Memory B cell (primary cell): ENCODE results near the gene SRP68.
"Not testable (repeated sequence)": the region's sequence is repeated elsewhere in the genome, so short reads cannot be mapped to it uniquely, and the experiment has no call there.

Source experiments
- ATAC-seq: fragments of 150-1000 bp; cut with Tn5 transposase; 2 replicates; pipeline ENCODE4 v1.10.0; 2021; ENCODE audit warnings: low read depth, mild to moderate bottlenecking, moderate library complexity
- DNase-seq, 2 donors: peaks; one replicate each; pipeline ENCODE4 v3.0.0; 2022; ENCODE audit warnings: low spot score in 2 of 2
- H3K27ac Mint-ChIP-seq: one replicate; pipeline ENCODE4 v1.8.0; 2022; ENCODE audit warnings: mild to moderate bottlenecking, moderate library complexity, mixed read lengths
- H3K27me3 Mint-ChIP-seq: one replicate; pipeline ENCODE4 v1.8.0; 2022; ENCODE audit warnings: mixed read lengths
- H3K36me3 Mint-ChIP-seq: one replicate; pipeline ENCODE4 v1.8.0; 2022; ENCODE audit warnings: mild to moderate bottlenecking, mixed read lengths
- H3K4me1 Mint-ChIP-seq: one replicate; pipeline ENCODE4 v1.8.0; 2022; ENCODE audit warnings: mixed read lengths
- H3K4me3 Mint-ChIP-seq: one replicate; pipeline ENCODE4 v1.8.0; 2022; ENCODE audit warnings: mild to moderate bottlenecking, moderate library complexity, mixed read lengths
- H3K9me3 Mint-ChIP-seq: one replicate; pipeline ENCODE4 v1.8.0; 2022; ENCODE audit warnings: mixed read lengths

The SRP68 gene

DNA sequence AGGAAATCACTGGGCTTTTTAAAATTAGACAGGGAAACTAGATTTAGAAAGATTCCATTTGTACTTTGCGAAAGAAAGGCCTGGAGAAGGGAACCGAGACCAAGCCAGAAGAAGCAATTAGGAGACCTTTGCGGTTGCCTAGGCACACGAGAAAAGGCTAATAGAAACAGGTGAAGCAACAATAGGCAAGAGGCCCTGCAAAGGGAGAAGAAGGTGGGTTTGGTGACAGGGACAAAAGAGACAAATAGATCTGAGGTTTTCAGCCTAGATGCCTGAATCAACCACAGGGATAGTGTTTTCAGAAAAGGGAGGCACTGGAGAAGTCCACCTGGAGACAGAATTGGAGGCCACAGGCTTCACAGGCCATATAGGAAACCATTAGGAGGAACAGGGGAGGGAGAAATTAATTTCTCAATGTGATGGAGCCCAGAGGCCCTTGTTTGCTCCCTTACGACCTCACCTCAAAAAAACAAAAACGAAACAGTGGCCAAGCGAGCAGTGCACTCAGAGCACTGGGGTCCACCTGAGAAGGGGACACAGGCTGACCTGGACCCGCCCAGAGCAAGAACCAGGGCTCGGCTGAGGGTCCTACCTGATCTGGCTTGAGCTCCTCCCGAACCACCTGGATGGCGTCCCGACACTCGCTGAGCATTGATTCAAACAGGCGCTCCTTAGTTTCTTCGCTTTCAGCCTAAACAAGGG, 22.3 kb downstream of the SRP68 start:
- peaks cover 8% of the 10 kb centered on the region for H3K4me1 Mint-ChIP-seq
- no peaks in the 10 kb centered on the region for H3K27me3 Mint-ChIP-seq
- DNase-seq (no peak), ATAC-seq (no peak)
- H3K36me3 Mint-ChIP-seq = peaks cover 34% of the 10 kb centered on the region
- no peaks in the 10 kb centered on the region for H3K9me3 Mint-ChIP-seq
- peak overlapping the region; percentile 6 for H3K27ac Mint-ChIP-seq
- no peak overlapping the region for H3K4me3 Mint-ChIP-seq

DNA sequence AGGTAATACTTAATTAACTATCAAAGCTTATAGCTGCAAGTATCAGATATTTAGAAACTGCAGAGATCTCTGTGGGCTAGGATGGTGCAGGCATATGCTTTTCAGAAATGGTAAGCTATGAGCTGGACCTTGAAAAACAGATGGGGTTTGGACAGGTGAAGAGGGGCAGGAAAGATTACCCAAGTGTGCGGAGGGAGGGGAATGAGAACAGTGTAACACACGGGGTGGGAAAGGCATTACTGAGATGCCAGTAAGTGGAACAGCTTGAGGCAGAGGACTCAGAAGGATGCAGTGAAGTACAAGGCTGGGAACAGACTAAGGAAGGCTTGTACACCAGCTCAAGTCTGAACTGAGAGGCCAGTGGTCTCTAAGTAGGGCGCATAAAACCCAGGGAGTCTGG, 23.1 kb downstream of the SRP68 start:
- Mint-ChIP-seq H3K27ac (peak overlapping the region; percentile 6), H3K4me3 (no peak overlapping the region), H3K36me3 (peaks cover 36% of the 10 kb centered on the region), H3K27me3 (no peaks in the 10 kb centered on the region), H3K9me3 (no peaks in the 10 kb centered on the region), H3K4me1 (peaks cover 8% of the 10 kb centered on the region)
- DNase-seq = no peak
- ATAC-seq = no peak

GRCh38 chr17:76048711-76049110, 23.6 kb downstream of the SRP68 start:
- no peaks in the 10 kb centered on the region for H3K9me3 Mint-ChIP-seq
- peak overlapping the region; percentile 6 for H3K27ac Mint-ChIP-seq
- no peak overlapping the region for H3K4me3 Mint-ChIP-seq
- ATAC-seq (no peak), DNase-seq (no peak)
- peaks cover 8% of the 10 kb centered on the region for H3K4me1 Mint-ChIP-seq
- no peaks in the 10 kb centered on the region for H3K27me3 Mint-ChIP-seq
- H3K36me3 Mint-ChIP-seq = peaks cover 35% of the 10 kb centered on the region

DNA sequence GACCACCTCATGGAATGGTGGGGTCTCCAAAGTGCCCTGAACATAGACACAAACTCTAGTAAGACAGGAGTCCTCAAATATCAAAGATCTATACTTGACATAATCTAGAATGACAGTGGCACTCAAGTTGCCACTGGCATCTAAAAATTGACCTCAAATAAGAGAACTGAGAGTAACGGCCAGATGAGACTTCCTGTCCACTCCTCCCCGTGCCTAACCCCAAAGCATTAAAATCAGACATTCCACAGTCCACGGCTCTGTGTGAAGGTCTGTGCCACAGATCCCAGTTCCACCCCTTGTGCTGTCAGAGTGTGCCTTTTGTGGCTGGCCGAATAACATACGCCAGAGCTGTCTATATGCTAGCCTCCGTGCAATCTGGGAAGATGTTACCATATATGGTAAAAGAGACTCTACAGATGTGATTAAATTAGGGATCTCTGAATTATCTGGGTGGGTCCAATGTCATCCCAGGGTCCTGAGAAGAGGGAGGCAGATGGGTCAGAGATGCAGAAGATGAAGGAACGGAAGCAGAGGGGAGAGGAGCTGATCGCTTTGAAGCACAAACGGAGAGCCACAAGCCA, 24.2 kb downstream of the SRP68 start:
- DNase-seq (no peak), ATAC-seq (no peak)
- no peak overlapping the region for H3K4me3 Mint-ChIP-seq
- H3K27ac Mint-ChIP-seq = peak overlapping the region; percentile 6
- H3K36me3 Mint-ChIP-seq = peaks cover 35% of the 10 kb centered on the region
- no peaks in the 10 kb centered on the region for H3K27me3 Mint-ChIP-seq
- peaks cover 8% of the 10 kb centered on the region for H3K4me1 Mint-ChIP-seq
- no peaks in the 10 kb centered on the region for H3K9me3 Mint-ChIP-seq

DNA sequence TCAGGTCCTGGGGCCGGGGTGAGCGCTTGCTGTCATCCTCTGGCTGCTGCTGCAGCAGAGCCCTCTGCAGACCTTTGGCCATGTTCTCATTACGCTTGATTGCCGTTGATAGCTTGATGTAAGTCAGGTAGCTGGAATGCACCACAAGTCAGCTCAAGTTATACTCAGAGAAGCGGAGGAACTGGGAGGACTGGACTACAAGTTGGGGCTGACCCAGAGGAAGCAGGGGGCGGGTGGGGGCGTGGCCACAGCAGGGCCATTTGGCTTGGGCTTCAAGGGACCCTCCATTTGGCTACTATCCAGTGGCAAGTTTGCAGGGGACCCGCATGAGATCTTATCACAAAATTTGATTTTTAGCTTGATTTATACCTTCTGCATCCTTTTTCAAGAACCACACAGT, 26.3 kb downstream of the SRP68 start:
- H3K27me3 Mint-ChIP-seq = no peaks in the 10 kb centered on the region
- peaks cover 8% of the 10 kb centered on the region for H3K4me1 Mint-ChIP-seq
- H3K9me3 Mint-ChIP-seq = no peaks in the 10 kb centered on the region
- ATAC-seq (no peak), DNase-seq (no peak)
- H3K4me3 Mint-ChIP-seq = no peak overlapping the region
- no peak overlapping the region for H3K27ac Mint-ChIP-seq
- H3K36me3 Mint-ChIP-seq = peaks cover 35% of the 10 kb centered on the region

- H3K9me3 Mint-ChIP-seq, DNase-seq, H3K4me1 Mint-ChIP-seq, H3K27ac Mint-ChIP-seq, ATAC-seq, H3K27me3 Mint-ChIP-seq, H3K4me3 Mint-ChIP-seq: not testable (repeated sequence)
- H3K36me3 Mint-ChIP-seq = peaks cover 34% of the 10 kb centered on the region
These were observed 27.8 kb downstream of the SRP68 start for GRCh38 chr17:76044475-76045007.

DNA sequence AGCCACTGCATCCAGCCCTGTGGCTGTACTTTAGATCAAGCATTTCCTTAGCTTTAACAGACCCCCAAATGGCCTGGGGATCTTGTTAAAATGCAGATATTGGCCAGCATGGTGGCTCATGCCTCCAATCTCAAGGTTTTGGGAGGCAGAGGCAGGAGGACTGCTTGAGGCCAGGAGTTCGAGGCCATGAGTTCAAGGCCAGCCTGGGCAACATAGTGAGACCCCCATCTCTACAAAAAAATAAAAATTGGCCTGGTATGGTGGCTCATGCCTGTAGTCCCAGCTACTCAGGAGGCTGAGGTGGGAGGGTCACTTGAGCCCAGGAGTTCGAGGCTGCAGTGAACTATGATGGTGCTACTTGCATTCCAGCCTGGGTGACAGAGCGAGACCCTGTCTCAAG, 29.4 kb downstream of the SRP68 start:
- H3K27ac Mint-ChIP-seq, H3K27me3 Mint-ChIP-seq, ATAC-seq, H3K4me3 Mint-ChIP-seq, DNase-seq, H3K9me3 Mint-ChIP-seq, H3K4me1 Mint-ChIP-seq: not testable (repeated sequence)
- peaks cover 35% of the 10 kb centered on the region for H3K36me3 Mint-ChIP-seq

GRCh38 chr17:76040376-76040775, 31.9 kb downstream of the SRP68 start:
- Mint-ChIP-seq H3K4me3 (no peak overlapping the region), H3K27me3 (no peaks in the 10 kb centered on the region), H3K36me3 (peaks cover 31% of the 10 kb centered on the region), H3K27ac (peak overlapping the region; percentile 50), H3K4me1 (no peaks in the 10 kb centered on the region), H3K9me3 (no peaks in the 10 kb centered on the region)
- ATAC-seq (no peak), DNase-seq (no peak)

DNA sequence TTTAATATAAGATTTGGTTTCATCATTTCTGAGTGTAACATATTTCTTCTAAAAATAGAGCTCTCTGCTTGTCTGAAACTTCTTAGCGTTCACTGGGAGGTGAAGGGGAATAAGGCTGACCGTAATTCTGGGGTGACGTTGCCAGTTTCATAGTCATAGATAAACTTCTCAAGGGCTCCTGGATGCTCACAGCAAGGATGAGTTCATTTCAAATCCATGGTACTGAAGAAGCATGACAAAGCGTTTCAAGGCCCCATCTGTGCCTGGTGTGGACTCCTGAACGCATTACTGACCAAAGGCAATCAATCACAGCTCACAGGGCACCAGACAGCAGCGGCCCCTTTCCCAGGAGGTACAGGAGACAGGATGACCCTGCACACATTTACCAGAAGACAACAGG, 33.2 kb downstream of the SRP68 start:
- Mint-ChIP-seq H3K27ac (no peak overlapping the region), H3K36me3 (peaks cover 27% of the 10 kb centered on the region), H3K4me1 (no peaks in the 10 kb centered on the region), H3K4me3 (no peak overlapping the region), H3K27me3 (no peaks in the 10 kb centered on the region), H3K9me3 (no peaks in the 10 kb centered on the region)
- no peak for DNase-seq
- ATAC-seq = no peak

DNA sequence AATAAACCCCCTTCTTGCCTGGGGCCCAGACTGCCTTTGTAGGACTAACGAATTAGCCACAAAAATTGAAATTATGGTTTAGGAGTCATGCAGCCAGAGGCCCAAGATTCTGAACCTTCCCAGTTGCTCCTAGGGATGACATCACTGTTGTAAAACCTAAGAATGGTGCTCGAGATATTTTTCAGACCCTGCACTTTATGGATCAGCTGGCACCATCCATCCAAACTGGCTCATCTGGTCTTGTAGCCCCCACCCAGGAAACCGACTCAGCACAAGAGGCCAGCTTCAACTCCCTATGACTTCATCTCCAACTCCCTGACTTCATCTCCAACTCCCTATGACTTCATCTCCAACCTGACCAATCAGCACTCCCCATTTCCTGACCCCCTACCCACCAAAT, 34.3 kb downstream of the SRP68 start:
- Mint-ChIP-seq H3K27ac (peak overlapping the region; percentile 1), H3K36me3 (peaks cover 21% of the 10 kb centered on the region), H3K27me3 (no peaks in the 10 kb centered on the region), H3K4me1 (no peaks in the 10 kb centered on the region), H3K4me3 (no peak overlapping the region), H3K9me3 (no peaks in the 10 kb centered on the region)
- ATAC-seq = no peak
- DNase-seq = no peak

DNA sequence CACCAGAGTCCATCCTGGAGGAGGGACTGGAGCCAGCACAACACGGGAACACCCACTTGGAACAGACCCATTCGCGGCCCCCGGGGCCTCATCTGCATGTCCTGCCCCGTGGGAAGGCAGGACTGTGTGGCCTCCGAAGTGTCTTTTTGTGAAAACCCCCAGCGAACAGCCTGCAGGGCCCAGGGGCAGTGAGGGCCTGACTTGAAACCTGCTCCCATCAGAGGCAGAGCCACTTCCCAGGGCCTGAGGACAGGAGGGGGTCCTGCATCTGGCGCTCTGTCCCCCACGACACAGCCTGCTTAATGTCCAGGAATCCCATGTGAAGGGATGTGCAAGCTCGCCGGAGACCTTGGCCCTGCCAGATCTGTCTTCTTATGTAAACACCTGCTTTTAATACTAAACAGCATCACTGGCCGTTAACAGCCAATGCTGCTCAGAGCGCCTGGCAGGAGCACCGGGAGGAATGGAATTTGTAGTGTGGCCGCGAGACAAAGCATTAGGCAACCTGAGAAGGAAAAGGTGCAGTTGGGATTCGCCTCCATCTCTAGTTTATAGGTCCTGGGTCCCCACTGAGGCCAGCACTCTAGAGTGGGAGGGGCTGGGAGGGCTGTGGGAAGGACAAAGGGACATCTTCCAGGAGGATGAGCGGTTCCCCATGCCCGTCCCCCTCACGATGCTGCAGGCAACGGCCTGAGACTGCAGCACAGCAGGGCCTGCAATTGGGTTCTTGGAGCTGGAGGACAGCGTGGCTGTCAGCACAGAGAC, 35.6 kb downstream of the SRP68 start:
- ATAC-seq = no peak
- Mint-ChIP-seq H3K9me3 (no peaks in the 10 kb centered on the region), H3K4me1 (no peaks in the 10 kb centered on the region), H3K27me3 (no peaks in the 10 kb centered on the region), H3K27ac (no peak overlapping the region), H3K36me3 (peaks cover 21% of the 10 kb centered on the region), H3K4me3 (no peak overlapping the region)
- DNase-seq = no peak

DNA sequence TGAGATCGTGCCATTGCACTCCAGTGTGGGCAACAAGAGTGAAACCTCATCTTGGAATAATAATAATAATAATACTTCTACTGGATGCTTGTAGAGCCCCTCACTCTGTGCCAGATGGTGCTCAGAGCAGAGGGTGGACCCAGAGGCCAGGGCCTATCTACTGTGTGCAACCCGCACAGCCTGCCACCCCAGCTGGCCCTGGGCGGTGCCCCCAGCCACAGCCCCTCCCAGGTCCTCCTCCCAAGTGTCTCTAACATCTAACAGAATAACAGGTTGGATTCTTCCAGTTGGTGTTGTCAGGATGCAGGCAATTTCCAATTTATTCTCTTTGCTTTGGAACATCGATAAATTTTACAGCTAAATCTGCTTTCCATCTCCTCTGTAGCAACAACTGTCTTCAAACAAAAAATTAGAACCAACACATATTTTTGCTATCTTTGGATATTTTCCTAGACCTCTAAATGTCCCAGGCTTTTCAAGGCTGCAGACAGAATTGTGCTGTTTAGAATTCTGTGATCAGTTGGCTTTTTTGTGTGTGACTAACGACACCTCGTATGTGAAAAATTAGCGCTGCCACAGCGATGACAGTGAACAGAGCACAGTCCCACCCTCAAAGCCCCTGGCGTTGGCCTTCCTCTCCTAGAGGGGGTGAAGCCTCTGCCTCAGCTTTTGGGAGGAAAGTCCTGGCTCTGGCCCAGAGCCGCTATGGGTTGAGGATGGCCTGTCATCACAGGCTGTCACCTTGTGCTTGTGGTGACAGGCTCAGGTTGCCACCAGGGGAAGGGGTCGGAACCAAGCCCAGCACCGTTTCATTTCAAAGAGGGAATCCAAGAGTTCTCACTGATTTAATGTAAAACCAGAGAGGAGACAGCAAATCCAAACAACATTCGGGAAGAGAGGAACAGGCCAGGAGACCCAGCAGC, 37.6 kb downstream of the SRP68 start:
- Mint-ChIP-seq H3K27me3 (no peaks in the 10 kb centered on the region), H3K4me3 (no peak overlapping the region), H3K4me1 (peaks cover 1% of the 10 kb centered on the region), H3K36me3 (peaks cover 11% of the 10 kb centered on the region), H3K9me3 (no peaks in the 10 kb centered on the region), H3K27ac (no peak overlapping the region)
- no peak for DNase-seq
- no peak for ATAC-seq

DNA sequence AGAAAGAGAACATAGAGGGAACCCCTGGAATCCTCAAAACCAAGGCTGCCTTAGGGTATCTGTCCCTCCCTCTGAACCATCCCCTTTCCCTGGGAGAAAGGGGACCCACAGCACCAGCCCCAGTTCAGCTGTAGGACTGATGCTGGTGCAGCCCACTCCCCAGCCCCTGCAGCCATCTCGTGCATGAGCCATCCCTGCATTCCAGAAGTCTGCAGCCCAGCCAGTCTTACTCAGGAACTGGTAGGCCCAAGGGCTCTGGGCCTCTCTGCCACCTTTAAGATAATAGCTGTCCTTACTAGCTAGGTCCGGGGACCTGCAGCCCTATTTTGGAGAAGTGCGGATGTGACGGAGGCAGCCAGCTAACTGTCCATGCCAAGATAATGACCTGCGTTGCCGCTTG, 39.2 kb downstream of the SRP68 start:
- Mint-ChIP-seq H3K4me1 (peaks cover 7% of the 10 kb centered on the region), H3K36me3 (no peaks in the 10 kb centered on the region), H3K9me3 (no peaks in the 10 kb centered on the region), H3K27ac (no peak overlapping the region), H3K27me3 (no peaks in the 10 kb centered on the region), H3K4me3 (no peak overlapping the region)
- DNase-seq (no peak), ATAC-seq (no peak)

- Mint-ChIP-seq H3K4me1 (peaks cover 7% of the 10 kb centered on the region), H3K27me3 (no peaks in the 10 kb centered on the region), H3K36me3 (no peaks in the 10 kb centered on the region), H3K9me3 (no peaks in the 10 kb centered on the region), H3K4me3 (no peak overlapping the region), H3K27ac (no peak overlapping the region)
- DNase-seq = no peak
- ATAC-seq = no peak
These were observed 39.6 kb downstream of the SRP68 start for GRCh38 chr17:76032780-76033108.
